GM12875 (cell line): ENCODE data around the gene NFATC3.

Experiments used
- H3K4me3 ChIP-seq: one replicate; pipeline ENCODE4 v1.5.1; 2011; ENCODE audit warnings: low read depth, low read length, control low read depth
- TF ChIP-seq, protein P1 (sequence below): IDR thresholded peaks from 2 replicates; pipeline ENCODE4 v1.5.1; 2011; ENCODE audit warnings: low read depth, mild to moderate bottlenecking, control low read depth, inconsistent platforms, low read length, moderate library complexity, borderline replicate concordance; ENCODE audit not compliant: insufficient read depth

The NFATC3 gene

GRCh38 chr16:68190736-68191510 lies 105.8 kb downstream of the NFATC3 start:
- H3K4me3 ChIP-seq = no peak overlapping the region
- TF ChIP-seq, protein P1, sequence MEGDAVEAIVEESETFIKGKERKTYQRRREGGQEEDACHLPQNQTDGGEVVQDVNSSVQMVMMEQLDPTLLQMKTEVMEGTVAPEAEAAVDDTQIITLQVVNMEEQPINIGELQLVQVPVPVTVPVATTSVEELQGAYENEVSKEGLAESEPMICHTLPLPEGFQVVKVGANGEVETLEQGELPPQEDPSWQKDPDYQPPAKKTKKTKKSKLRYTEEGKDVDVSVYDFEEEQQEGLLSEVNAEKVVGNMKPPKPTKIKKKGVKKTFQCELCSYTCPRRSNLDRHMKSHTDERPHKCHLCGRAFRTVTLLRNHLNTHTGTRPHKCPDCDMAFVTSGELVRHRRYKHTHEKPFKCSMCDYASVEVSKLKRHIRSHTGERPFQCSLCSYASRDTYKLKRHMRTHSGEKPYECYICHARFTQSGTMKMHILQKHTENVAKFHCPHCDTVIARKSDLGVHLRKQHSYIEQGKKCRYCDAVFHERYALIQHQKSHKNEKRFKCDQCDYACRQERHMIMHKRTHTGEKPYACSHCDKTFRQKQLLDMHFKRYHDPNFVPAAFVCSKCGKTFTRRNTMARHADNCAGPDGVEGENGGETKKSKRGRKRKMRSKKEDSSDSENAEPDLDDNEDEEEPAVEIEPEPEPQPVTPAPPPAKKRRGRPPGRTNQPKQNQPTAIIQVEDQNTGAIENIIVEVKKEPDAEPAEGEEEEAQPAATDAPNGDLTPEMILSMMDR = no peak

DNA sequence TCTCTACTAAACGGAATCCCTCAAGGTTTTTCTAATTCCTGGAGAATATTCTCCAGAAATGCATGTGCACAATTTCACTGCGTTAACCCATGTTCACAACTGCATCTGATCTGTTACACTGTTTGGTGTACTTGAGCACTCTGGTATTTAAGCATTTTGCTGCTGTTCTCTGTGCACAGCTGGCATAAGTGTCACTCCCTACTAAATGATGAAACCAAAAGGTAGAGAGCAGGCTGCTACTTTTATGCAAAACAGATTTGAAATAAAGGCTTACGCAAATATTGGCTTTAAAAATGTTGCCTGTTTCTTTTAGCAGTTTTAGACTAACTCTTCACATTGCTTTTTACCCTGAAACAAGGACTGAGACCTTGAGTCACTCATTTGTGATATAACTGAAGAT lies 109.1 kb downstream of the NFATC3 start:
- TF ChIP-seq, protein P1 = no peak
- H3K4me3 ChIP-seq = no peak overlapping the region

DNA sequence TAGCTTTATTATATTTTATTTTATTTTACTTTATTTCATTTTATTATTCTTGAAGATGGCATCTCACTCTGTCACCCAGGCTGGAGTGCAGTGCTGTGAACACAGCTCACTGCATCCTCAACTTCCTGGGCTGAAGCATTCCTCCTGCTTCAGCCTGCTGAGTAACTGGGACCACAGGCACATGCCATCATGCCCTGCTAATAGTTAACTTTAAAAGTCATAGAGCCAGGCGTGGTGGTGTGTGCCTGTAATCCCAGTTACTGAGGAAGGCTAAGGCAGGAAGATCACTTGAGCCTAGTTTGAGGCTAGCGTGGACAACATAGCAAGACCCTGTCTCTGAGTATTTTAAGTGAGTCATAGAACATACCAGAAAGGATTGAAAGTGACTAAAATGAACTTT lies 112.1 kb downstream of the NFATC3 start:
- no peak overlapping the region for H3K4me3 ChIP-seq
- TF ChIP-seq, protein P1 = no peak

DNA sequence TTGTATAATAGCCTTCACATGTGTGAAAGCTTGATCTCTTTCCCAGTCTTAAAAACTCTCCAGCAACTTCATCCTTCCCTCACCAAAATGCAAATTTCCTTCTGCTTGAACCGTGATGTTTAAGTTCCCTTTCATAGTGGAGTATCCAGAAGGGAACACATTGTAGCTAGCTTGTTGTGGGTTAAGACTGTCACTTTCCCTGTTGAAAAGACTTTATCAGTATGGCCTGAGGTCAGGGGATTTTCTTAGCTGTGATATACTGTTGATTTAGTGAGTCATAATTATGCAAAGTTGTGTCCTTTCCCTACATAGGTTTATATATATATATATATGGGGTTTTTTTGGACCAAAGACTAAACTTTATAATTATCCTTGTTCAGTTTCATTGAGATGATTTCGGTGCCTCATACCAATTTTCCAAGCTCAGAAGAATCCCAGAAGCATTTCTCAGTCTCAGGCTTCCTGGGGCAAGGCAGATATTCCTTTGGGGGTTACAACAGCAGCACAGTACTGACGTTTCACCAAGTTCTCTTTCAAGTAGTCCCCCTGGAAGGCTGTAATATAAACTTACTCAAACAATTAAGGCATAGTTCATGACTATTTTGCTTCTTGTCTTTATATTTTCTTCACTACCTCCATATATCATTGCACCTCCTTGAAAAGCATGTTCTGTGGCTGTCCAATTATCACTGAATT lies 115.1 kb downstream of the NFATC3 start:
- H3K4me3 ChIP-seq = no peak overlapping the region
- TF ChIP-seq, protein P1 = no peak

GRCh38 chr16:68202091-68202519 lies 116.9 kb downstream of the NFATC3 start:
- TF ChIP-seq, protein P1 = no peak
- no peak overlapping the region for H3K4me3 ChIP-seq

GRCh38 chr16:68206245-68206644 lies 121.1 kb downstream of the NFATC3 start:
- no peak overlapping the region for H3K4me3 ChIP-seq
- TF ChIP-seq, protein P1 = no peak

DNA sequence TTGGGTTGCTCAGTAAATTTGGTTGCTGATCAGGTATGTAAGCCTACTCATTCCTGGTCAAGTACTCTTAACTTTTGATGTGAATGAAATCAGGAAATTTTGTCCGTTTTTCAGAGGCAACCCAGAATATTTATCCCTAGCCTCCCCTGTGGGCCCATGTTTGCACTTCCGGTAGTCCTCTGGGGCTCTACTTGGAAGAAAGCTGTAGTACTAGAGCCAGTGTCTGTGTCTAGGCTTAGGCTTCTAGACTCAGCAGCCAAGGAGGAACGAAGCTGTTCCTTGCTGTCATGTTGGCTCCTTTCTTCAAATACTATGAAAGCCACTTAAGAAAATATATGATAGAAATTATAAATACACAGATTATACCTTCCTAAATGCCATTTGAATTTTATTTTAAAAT lies 129.6 kb downstream of the NFATC3 start:
- TF ChIP-seq, protein P1 = no peak
- H3K4me3 ChIP-seq = no peak overlapping the region
